B cell (primary cell): Measurements from ENCODE around the gene TMEM14C. TPM values are rescaled to one million over a fixed set of nuclear protein-coding genes. Genes with fewer than 3 reads are reported as not detected.

ENCODE experiments used
- ATAC-seq: fragments of 200-7000 bp; cut with Tn5 transposase; one replicate; pipeline ENCODE4 v1.10.0; 2021; ENCODE audit warnings: low read depth, mild to moderate bottlenecking, moderate number of reproducible peaks, moderate library complexity
- CTCF ChIA-PET: fragments of 350-600 bp; sonication (Branson Sonifier 250); formaldehyde crosslinking; loops from one replicate; lab custom pipeline; 2021; ENCODE audit warnings: antibody characterized with exemption, inconsistent platforms; lab: Charles Lee
- POLR2A ChIA-PET: fragments of 350-600 bp; sonication (Branson Sonifier 250); formaldehyde crosslinking; loops from one replicate; lab custom pipeline; 2021; ENCODE audit warnings: antibody characterized with exemption; lab: Charles Lee
- DNase-seq: peaks from one replicate; pipeline ENCODE4 v3.0.0; 2013
- H2AFZ ChIP-seq: 2 replicates; pipeline ENCODE4 v1.6.1; 2012; ENCODE audit warnings: mild to moderate bottlenecking, low read depth, low read length; ENCODE audit not compliant: insufficient read depth, poor library complexity, severe bottlenecking
- H3K27ac ChIP-seq, 2 donors: 1 replicate in 1 of 2; 2 replicates in 1 of 2; pipeline ENCODE4 v1.5.1; 2012 to 2013; ENCODE audit warnings: low read length in 2 of 2, mild to moderate bottlenecking in 2 of 2, moderate library complexity in 1 of 2
- H3K27me3 ChIP-seq, 4 experiments: fragments of 200-600 bp in 1 of 4; sonication (generic) in 1 of 4; replicated peaks in 1 of 4; 1 replicate in 2 of 4; 2 replicates in 2 of 4; pipeline versions ENCODE4 v1.6.1 to v1.7.0; 2013 to 2016; ENCODE audit warnings: low read length in 3 of 4, mild to moderate bottlenecking in 2 of 4, mixed read lengths in 1 of 4, moderate library complexity in 1 of 4; ENCODE audit not compliant: insufficient read depth in 4 of 4, control insufficient read depth in 3 of 4; ENCODE audit errors: control extremely low read depth in 1 of 4
- H3K36me3 ChIP-seq, 2 experiments: replicated peaks in 1 of 2; 1 replicate in 1 of 2; 2 replicates in 1 of 2; pipeline versions ENCODE4 v1.6.1 to v1.7.1; 2013; ENCODE audit warnings: low read length in 1 of 2; ENCODE audit not compliant: insufficient read depth in 2 of 2, control insufficient read depth in 1 of 2; ENCODE audit errors: control extremely low read depth in 1 of 2, extremely low read depth in 1 of 2
- H3K4me1 ChIP-seq, 2 donors: fragments of 200-600 bp in 1 of 2; sonication (generic) in 1 of 2; 1 replicate in 1 of 2; 2 replicates in 1 of 2; pipeline versions ENCODE4 v1.5.1 to v1.6.1; 2013 to 2017; ENCODE audit warnings: low read length in 2 of 2; ENCODE audit not compliant: control insufficient read depth in 2 of 2, insufficient read depth in 2 of 2
- H3K4me2 ChIP-seq: replicated peaks from 2 replicates; pipeline ENCODE3; 2012; ENCODE audit warnings: mild to moderate bottlenecking, low read depth, low read length; ENCODE audit not compliant: poor library complexity, severe bottlenecking
- H3K4me3 ChIP-seq, 5 experiments: fragments of 200-600 bp in 1 of 5; sonication (generic) in 1 of 5; 1 replicate in 3 of 5; 2 replicates in 2 of 5; pipeline versions ENCODE4 v1.5.1 to v1.7.0; 2011 to 2016; ENCODE audit warnings: low read length in 4 of 5, mild to moderate bottlenecking in 4 of 5, low read depth in 2 of 5, control low read depth in 1 of 5, moderate library complexity in 1 of 5; ENCODE audit not compliant: insufficient read depth in 1 of 5; ENCODE audit errors: control extremely low read depth in 1 of 5, extremely low read depth in 1 of 5
- H3K79me2 ChIP-seq: fragments of 200-600 bp; sonication (generic); one replicate; pipeline ENCODE4 v1.6.0; 2016; ENCODE audit warnings: low read length; ENCODE audit not compliant: control insufficient read depth, insufficient read depth
- H3K9ac ChIP-seq: fragments of 200-600 bp; sonication (generic); 2 replicates; pipeline ENCODE4 v1.6.1; 2017; ENCODE audit warnings: mild to moderate bottlenecking, low read length, moderate library complexity
- H3K9me3 ChIP-seq, 3 donors: one replicate each; pipeline versions ENCODE4 v1.6.1 to v1.7.1; 2013; ENCODE audit warnings: low read length in 2 of 3; ENCODE audit not compliant: control insufficient read depth in 2 of 3, insufficient read depth in 1 of 3; ENCODE audit errors: control extremely low read depth in 1 of 3
- H4K20me1 ChIP-seq: 2 replicates; pipeline ENCODE4 v1.6.0; 2012; ENCODE audit warnings: mild to moderate bottlenecking, low read length; ENCODE audit not compliant: insufficient read depth, control insufficient read depth, poor library complexity, severe bottlenecking
- H3K27ac Mint-ChIP-seq: one replicate; pipeline ENCODE4 v1.8.0; 2021; ENCODE audit warnings: mixed read lengths
- H3K27me3 Mint-ChIP-seq: one replicate; pipeline ENCODE4 v1.8.0; 2021; ENCODE audit warnings: mixed read lengths
- H3K4me1 Mint-ChIP-seq: one replicate; pipeline ENCODE4 v1.8.0; 2021; ENCODE audit warnings: mixed read lengths
- H3K4me3 Mint-ChIP-seq: one replicate; pipeline ENCODE4 v1.8.0; 2021; ENCODE audit warnings: mixed read lengths
- H3K9me3 Mint-ChIP-seq: one replicate; pipeline ENCODE4 v1.8.0; 2022; ENCODE audit warnings: mixed read lengths; ENCODE audit not compliant: insufficient read depth
- CTCF ChIP-seq: fragments of 200-600 bp; IDR thresholded peaks from one replicate; pipeline ENCODE4 v1.8.0; 2022; ENCODE audit warnings: antibody characterized with exemption, mild to moderate bottlenecking
- EZH2 ChIP-seq: IDR thresholded peaks from 2 replicates; pipeline ENCODE4 v1.6.1; 2012; ENCODE audit warnings: borderline replicate concordance, low read depth, mild to moderate bottlenecking, moderate library complexity, low read length; ENCODE audit not compliant: insufficient read depth, poor library complexity, severe bottlenecking
- WGBS: methylation state at CpG from one replicate; pipeline ENCODE4 v1.1.5; 2013; ENCODE audit warnings: missing lambda C conversion rate; ENCODE audit not compliant: insufficient coverage; 5-methylcytosine and 5-hydroxymethylcytosine counted together
- intact Hi-C: fragments of 100-400 bp; cut with micrococcal nuclease; formaldehyde crosslinking; loops from one replicate; pipeline ENCODE4 v1.10.0; 2022
- polyA plus RNA-seq: library from polyadenylated mRNA; depleted of rRNA; stranded (reverse); fragments of >200 nt; gene quantifications from 2 replicates; pipeline ENCODE4 v1.2.3, GENCODE V29; 2012
- total RNA-seq, 2 donors: library from RNA; stranded (reverse); fragments of 120-200 nt in 1 of 2; gene quantifications; 1 replicate in 1 of 2; 2 replicates in 1 of 2; pipeline versions ENCODE4 v1.2.3 to v1.2.4, GENCODE V29; 2013 to 2022

The TMEM14C gene
- total and polyA plus RNA-seq, 2 donors (not counting 1 experiment from before 2014, with no cell fraction given) = 31.7 to 39.1 TPM

GRCh38 chr6:10725716-10726115 lies 2.8 kb downstream of the TMEM14C start:
- no peak for DNase-seq
- Histone ChIP-seq H3K79me2 (peaks cover 26% of the 10 kb centered on the region), H4K20me1 (no peaks in the 10 kb centered on the region), H3K9ac (no peak overlapping the region), H3K27me3 (no peaks in the 10 kb centered on the region), H3K4me3 (no peak overlapping the region), H3K4me1 (peaks cover 16 to 22% of the 10 kb centered on the region in 2 donors), H3K36me3 (peaks cover 2 to 21% of the 10 kb centered on the region in 2 experiments), H3K9me3 (peaks cover 0 to 2% (median 0%) of the 10 kb centered on the region in 3 donors), H2AFZ (no peak overlapping the region), H3K4me2 (no peak overlapping the region), H3K27ac (no peak overlapping the region)
- Mint-ChIP-seq H3K9me3 (no peaks in the 10 kb centered on the region), H3K27me3 (no peaks in the 10 kb centered on the region), H3K27ac (peak overlapping the region; percentile 46), H3K4me3 (no peak overlapping the region), H3K4me1 (peaks cover 39% of the 10 kb centered on the region)
- POLR2A ChIA-PET = no interaction called here
- ATAC-seq = no peak
- CTCF ChIA-PET = no interaction called here
- TF ChIP-seq EZH2 (no peak), CTCF (no peak)
- 98% methylated on average over 7 of the region's 9 CpGs for WGBS
- intact Hi-C loops = no loop called here

- ChIA-PET POLR2A (no interaction called here), CTCF (no interaction called here)
- peaks cover 10% of the 10 kb centered on the region for H3K79me2 ChIP-seq
- H3K4me1 ChIP-seq = no peaks in the 10 kb centered on the region
- TF ChIP-seq CTCF = no peak
- TF ChIP-seq EZH2 = no peak
- WGBS = 67% methylated on average over 1 of the region's 3 CpGs
- no peaks in the 10 kb centered on the region for H4K20me1 ChIP-seq
- no peaks in the 10 kb centered on the region for H3K9me3 ChIP-seq
- no peak overlapping the region for H3K4me3 ChIP-seq
- peaks cover 2 to 21% of the 10 kb centered on the region in 2 experiments for H3K36me3 ChIP-seq
- H2AFZ ChIP-seq = no peak overlapping the region
- Mint-ChIP-seq H3K9me3 (no peaks in the 10 kb centered on the region), H3K4me3 (no peak overlapping the region), H3K4me1 (peaks cover 9% of the 10 kb centered on the region), H3K27me3 (no peaks in the 10 kb centered on the region), H3K27ac (no peak overlapping the region)
- no peak overlapping the region for H3K4me2 ChIP-seq
- H3K27me3 ChIP-seq = no peaks in the 10 kb centered on the region
- no peak overlapping the region for H3K9ac ChIP-seq
- DNase-seq = no peak
- intact Hi-C loops = no loop called here
- H3K27ac ChIP-seq = peak overlapping the region in 1 of 2 donors; percentile 6
- ATAC-seq = no peak
Measured at GRCh38 chr6:10730254-10730653, 7.4 kb downstream of the TMEM14C start.
